ENCODE results near the gene RUVBL2.
A peak's percentile ranks its signal among the peaks of the same experiment; 100 is the strongest.
"Not testable (repeated sequence)": the region's sequence is repeated elsewhere in the genome, so short reads cannot be mapped to it uniquely, and the experiment has no call there.

The RUVBL2 gene

DNA sequence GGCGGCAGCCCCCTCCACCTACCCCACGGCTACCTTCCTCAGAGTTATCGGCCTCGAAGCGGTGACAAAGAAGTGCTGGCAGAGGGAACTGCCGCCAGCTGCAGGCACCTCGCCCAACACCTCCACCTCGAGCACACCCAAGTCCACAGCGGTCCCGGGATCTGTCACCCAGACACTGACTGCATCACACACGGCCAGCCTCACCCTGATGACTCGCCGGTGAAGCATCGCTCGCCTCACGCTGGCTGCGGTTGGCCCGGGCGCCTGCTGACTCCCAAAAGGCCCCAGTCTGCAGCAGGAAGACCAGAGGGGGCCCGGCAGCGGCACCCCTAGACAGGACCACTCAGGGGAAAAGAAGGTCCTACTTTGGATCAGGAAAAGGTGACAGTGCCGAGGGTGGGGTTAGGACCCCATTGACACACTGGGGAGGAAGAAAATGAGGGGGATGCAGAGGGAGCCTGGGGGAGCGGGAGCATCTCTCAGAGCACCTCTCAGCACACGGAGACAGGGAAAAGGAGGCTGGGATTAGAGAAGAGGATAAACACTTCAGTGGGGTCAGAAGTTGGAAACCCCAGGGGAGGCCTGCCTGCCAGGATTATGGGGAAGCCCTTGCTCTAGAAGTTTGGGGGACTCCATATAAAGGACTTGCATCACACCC is 56.8 kb downstream of the RUVBL2 start:
- not testable (repeated sequence) for DNase-seq

GRCh38 chr19:49056101-49056901 is 62.6 kb downstream of the RUVBL2 start:
- peak; percentile 61 to 64 for DNase-seq

DNA sequence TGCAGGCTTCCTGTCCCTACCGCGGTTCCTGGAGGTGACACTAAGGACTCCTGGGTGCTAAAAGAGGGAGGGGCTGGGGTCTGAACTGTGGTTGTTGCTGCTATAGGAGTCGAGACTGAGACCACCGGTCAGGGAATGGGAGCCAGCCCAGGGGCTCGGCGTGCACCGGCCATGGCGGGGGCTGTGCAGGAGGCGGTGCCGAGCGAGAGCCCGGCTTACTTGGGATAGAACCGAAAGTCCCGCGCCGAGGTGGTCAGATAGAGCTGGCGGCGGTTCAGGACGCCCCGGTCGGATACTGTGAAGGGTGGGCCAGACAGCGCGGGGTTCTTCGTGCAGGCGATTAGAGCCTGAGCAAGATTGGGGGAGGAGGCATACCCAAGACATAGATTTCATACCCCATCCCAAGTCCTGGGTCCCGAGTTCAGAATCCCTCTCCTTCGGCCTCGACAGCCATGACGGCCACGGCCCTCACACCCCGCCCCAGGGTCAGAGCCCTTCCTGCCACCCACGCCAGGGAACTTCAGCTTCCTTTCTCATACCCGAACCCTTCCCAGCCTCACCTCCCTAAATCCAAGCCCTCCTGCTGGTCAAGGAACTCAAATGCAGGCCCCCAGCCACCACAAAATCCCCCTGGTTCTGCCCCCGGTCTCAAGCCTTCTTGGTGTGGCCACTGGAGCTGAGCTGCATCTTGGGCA is 63.4 kb downstream of the RUVBL2 start:
- not testable (repeated sequence) for DNase-seq

GRCh38 chr19:49057636-49058234 is 64.0 kb downstream of the RUVBL2 start, which contains the start of gene CGB7:
Gene CGB7, minus strand, starts transcription at chr19:49057749. Its CDS starts 2,374 bp downstream, at chr19:49055375.
- DNase-seq, result peak; percentile 48 to 62

DNA sequence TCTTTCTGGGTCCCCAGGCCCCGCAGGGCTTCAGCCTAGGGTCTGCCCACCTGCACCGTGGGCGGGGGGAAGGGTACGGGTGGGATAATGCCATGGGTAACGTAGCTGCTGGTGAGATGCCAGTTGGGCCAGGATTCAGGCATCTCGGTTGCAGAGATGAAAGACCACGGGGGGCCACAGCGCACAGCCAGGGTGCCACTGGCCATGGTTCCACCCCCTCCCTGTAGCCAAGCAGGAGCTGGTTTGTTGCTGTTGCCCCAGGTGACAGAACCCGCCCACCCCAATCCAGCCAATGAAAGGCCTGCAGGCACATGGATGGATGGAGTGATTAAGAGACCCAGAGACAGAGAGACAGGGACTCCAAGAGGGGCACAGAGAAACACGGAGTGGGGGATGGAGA is 64.9 kb downstream of the RUVBL2 start:
- DNase-seq, result peak in 1 of 2 donors; percentile 48

GRCh38 chr19:49059053-49059452 is 65.4 kb downstream of the RUVBL2 start:
- no peak for DNase-seq

DNA sequence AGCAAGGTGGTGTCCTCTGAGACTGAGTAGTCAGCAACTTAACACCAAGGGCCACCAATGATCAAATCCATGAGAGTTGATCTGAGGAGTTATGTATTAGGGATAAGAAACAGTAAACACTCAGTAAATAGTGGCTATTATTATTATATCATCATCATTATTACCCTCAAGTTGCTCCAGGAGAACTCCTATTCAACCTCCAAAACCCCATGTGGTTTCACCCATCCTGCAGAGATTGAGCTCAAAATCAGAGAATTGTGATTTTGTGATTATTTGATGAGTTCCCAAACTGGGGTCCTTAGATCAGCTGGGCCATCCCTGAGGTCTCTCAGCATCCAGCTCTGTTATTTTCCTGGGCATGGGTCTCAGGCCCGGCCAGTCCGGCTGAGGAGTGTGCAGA is 67.3 kb downstream of the RUVBL2 start:
- DNase-seq, result no peak

DNA sequence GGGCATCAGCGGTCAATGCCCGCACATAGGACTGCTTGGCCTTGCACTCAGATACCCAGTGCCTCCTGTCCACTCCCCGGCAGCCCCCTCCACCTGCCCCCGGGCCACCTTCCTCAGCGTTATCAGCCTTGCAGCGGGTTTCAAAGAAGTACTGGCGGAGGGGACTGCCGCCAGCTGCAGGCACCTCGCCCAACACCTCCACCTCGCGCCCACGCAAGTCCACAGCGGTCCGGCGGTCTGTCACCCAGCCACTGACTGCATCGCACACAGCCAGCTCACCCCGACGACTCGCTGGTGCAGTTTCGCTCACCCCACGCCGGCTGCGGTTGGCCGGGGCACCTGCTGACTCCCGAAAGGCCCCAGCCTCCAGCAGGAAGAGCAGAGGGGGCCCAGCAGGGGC is 67.8 kb downstream of the RUVBL2 start:
- DNase-seq, result no peak

- no peak for DNase-seq
Observed at GRCh38 chr19:49064029-49064629, 70.4 kb downstream of the RUVBL2 start.

DNA sequence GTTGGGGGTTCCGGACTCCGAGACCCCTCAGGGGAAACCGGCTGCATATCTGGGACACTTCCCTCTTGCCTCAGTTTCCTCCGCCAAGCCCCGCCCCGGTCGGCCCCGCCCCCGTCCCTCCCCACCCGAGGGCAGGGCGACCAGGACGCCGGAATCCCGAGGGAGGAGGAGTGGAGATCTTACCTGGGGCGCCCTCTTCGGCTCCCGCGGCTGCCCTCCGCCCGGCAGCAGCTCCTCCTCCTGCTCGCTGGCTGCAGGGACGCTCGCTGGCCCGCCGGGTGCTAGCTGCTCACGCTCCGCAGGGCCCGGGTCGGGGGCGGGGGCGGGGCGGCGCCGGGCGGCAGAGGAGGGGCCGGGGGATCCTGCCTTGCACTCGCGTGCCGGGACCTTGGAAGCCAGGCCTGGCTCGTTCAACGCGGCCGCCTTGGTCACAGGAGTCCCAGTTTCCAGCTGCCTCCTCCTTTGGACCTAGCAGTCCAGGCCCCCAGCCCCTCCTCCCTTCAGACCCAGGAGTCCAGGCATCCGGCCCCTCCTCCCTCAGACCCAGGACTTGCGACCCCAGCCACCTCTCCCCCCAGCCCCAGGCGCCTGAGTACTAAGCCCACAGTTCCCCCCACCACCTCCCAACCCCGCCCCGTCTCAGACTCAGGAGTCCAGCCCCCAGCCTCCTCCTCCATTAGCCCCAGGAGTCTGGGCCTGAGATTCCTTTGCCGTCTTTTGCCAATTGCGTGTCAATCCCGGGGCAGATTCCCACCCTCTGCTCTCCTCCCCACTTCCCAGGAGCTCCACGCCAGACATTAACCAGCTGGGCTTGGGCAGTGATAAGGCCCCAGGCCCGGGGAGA is 71.3 kb downstream of the RUVBL2 start, which contains the start of gene NTF4:
TSS of gene NTF4 (minus strand) at position 51 of the 844 bp plus-strand sequence. CDS start 2,821 bp downstream, outside the sequence.
- DNase-seq, result no peak

All from stimulated activated CD4-positive, alpha-beta T cell treated with anti-CD3 and anti-CD28 coated beads, Interleukin-2, amount 100 ng/mL, for 24 hours (primary cell).